RWPE1 (cell line): ENCODE results near the gene TRAPPC10.

Experiments
- CTCF ChIA-PET: fragments of 350-600 bp; sonication (Branson Sonifier 250); formaldehyde crosslinking; extraction: SDS; loops from one replicate; lab custom pipeline; 2021; lab: Yijun Ruan, JAX
- POLR2A ChIA-PET: fragments of 400-600 bp; formaldehyde crosslinking; extraction: SDS; loops from one replicate; lab custom pipeline; 2020; ENCODE audit warnings: antibody characterized with exemption; ENCODE audit not compliant: low non-redundant PET; lab: Yijun Ruan, JAX
- DNase-seq: peaks from one replicate; pipeline ENCODE4 v3.0.0; 2012; ENCODE audit warnings: low spot score
- H3K27ac ChIP-seq: fragments of 450-650 bp; 2 replicates; pipeline ENCODE4 v1.5.1; 2017
- TF ChIP-seq, protein P1 (sequence below): fragments of 450-650 bp; conservative IDR thresholded peaks from 2 replicates; pipeline ENCODE4 v1.5.1; 2017; ENCODE audit warnings: low read depth, mild to moderate bottlenecking

The TRAPPC10 gene

DNA sequence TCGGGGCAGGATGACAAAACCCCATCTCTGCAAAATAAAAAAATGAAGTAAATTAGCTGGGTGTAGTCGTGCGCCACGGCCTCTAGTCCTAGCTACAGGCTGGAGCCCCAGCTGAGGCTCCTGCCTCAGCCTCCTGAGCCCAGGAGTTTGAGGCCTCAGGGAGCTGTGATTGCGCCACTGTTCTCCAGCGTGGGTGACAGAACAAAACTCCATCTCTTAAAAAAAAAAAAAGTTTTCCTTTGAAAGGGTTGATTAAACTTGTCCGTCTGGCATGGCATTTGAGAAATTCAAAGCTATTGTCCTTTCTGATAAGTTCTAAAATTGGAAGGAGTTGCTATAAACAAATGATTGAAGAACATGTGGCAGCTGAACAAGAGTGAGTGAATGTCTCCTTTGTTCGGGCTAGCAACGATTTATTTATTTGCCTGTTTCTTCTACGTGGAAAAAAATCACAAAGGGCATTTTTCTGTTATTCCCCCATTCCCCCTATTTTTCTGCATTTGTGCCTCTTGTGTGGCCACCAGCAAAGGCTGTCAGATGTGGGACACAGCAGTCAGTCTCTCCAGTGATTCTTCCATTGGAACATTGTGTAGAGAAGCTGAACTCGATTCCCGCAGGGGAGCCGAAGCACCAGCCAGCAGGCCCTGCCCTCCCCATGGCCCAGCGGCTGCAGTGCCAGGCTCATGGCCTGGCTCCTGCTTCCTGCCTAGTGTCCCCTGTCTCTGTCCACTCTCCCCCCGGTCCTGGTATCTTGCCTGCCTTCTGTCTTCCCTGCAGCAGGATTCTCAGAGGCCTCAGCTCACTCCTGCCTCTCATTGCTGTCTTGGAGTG is 73.6 kb downstream of the TRAPPC10 start:
- POLR2A ChIA-PET, result no interaction called here
- no peak for DNase-seq
- H3K27ac ChIP-seq, result no peak overlapping the region
- CTCF ChIA-PET, result no interaction called here
- TF ChIP-seq, protein P1, sequence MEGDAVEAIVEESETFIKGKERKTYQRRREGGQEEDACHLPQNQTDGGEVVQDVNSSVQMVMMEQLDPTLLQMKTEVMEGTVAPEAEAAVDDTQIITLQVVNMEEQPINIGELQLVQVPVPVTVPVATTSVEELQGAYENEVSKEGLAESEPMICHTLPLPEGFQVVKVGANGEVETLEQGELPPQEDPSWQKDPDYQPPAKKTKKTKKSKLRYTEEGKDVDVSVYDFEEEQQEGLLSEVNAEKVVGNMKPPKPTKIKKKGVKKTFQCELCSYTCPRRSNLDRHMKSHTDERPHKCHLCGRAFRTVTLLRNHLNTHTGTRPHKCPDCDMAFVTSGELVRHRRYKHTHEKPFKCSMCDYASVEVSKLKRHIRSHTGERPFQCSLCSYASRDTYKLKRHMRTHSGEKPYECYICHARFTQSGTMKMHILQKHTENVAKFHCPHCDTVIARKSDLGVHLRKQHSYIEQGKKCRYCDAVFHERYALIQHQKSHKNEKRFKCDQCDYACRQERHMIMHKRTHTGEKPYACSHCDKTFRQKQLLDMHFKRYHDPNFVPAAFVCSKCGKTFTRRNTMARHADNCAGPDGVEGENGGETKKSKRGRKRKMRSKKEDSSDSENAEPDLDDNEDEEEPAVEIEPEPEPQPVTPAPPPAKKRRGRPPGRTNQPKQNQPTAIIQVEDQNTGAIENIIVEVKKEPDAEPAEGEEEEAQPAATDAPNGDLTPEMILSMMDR, result no peak

DNA sequence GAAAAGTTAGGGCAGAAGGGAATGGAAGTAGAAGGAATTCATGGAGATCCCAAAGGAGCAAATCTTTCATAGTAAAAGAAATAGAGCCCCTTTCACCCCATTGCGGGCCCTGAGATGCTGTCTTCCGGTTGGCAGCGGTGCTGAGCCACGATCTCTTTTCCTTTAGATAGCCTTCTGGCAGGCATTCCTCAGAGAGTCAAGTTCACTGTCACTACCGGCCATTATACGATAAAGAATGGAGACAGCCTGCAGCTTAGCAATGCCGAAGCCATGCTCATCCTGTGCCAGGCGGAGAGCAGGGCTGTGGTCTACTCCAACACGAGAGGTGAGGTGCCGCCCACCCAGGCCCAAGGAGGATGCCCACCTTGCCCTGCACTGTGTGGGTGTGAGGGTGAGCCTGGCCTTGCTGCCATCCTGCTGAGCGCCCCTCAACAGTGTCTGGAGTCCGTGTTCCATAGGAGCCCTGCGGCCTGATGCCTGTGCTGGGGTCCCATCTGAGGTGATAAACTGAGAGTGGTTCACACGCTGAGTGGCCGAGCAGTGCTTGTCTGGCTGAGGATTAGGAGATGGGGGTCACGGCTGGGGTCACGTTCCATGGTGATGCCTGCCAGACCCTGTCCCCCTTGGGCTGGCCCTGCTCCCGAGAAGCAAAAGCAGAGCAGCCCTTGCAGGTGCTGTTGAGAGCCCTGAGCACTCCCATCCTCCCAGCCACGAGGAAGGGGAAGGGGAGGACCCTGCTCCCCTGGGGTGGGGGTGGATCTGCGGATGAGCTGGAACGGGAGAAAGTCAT is 74.7 kb downstream of the TRAPPC10 start:
- H3K27ac ChIP-seq, result no peak overlapping the region
- no peak for DNase-seq
- TF ChIP-seq, protein P1, result no peak
- POLR2A ChIA-PET, result no interaction called here
- CTCF ChIA-PET, result no interaction called here

DNA sequence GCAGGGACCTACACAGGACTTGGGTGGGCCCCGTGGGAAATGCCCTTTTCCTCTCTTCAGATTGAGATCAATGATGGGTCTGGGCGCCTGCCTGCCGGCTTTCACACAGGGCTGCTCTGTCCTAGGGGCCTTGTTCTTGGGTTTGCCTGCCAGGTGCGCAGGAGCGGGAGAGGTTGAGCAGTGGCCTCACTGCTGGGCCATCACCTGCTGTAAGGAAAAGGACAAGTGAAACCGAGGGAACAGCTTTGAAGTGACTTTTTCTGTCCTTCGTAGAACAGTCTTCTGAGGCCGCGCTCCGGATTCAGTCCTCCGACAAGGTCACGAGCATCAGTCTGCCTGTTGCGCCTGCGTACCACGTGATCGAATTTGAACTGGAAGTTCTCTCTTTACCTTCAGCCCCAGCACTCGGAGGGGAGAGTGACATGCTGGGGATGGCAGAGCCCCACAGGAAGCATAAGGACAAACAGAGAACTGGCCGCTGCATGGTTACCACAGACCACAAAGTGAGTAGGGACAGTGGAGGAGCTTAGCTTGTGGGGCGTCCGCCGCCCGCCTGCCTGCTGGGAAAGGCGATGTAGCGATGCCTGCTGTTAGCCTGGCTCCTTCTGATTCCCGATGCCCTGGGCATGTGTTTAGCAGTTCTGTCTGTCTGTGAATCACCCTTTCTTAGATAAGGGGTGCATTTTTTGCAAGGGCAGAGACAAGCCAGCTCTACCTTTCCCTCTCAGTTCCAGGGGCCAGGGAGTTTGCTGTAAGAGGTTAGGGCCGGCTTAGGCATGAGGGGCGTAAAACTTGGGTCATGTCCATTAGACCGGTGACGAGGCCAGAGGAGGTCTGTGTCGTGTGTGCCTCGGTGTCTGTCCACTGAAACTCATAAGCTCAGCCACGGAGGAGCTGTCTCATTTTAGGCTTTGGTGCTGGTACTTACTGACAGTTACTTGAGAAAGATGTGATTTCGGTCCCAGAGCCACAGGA is 75.6 kb downstream of the TRAPPC10 start:
- CTCF ChIA-PET, result no interaction called here
- TF ChIP-seq, protein P1, result no peak
- no peak overlapping the region for H3K27ac ChIP-seq
- no peak for DNase-seq
- POLR2A ChIA-PET, result interaction anchor here (0.6 kb wide), 1 partner anchor 302 kb away, joined by 3 read pairs; no protein-coding TSS in a partner anchor

DNA sequence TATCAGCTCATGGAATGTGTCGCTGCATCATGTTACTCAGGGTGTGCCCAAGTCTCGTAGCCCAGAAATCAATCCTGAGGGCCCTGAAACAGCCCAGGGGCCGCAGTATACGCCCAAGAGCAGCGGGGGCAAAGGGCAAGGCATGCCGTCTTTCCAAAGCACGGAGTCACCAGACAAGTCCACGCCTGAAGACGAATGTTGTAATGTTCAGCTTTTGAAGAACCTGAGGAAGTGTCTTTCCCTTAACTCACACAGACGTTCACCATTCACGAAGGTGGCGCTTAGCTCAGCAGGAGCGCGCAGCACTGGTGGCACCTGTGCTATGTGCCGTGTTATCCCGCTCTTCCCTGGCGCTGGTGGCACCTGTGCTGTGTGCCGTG is 76.3 kb downstream of the TRAPPC10 start:
- ChIA-PET POLR2A (no interaction called here), CTCF (no interaction called here)
- TF ChIP-seq, protein P1, result no peak

DNA sequence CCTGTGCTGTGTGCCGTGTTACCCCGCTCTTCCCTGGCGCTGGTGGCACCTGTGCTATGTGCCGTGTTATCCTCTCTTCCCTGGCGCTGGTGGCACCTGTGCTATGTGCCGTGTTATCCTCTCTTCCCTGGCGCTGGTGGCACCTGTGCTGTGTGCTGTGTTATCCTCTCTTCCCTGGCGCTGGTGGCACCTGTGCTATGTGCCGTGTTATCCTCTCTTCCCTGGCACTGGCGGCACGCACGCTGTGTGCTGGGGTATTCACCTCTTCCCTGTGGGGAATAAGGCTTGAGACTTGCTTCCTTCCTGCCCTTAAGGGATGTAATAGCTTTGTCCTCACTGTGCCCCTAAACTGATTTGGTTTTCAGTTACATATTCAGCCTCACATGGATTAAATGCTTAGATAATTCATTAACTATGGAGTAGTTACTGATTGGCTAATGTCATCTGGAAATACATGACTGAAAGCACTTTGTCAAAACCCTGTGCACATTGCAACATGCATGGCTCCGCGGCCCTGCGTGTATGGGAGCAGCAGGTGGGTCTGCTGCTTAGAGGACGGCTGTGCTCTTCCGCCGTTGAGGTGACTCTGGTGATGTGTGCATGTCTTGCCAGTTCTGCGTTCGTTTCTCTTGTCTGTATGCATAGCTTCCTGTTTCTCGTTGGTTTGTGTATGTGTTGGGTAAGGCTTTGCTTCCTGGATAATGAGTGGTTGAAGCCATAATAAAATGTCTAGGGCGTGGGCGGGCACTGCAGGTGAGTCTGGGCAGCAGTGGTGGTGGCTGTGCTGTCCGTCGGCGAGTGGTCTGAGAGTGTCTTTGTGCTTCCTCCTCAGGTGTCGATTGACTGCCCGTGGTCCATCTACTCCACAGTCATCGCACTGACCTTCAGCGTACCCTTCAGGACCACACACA is 77.1 kb downstream of the TRAPPC10 start:
- CTCF ChIA-PET, result no interaction called here
- DNase-seq, result no peak
- H3K27ac ChIP-seq, result no peak overlapping the region
- TF ChIP-seq, protein P1, result no peak
- POLR2A ChIA-PET, result no interaction called here

More for the DNA sequence above, 76.3 kb downstream of the TRAPPC10 start:
- DNase-seq, result no peak
- no peak overlapping the region for H3K27ac ChIP-seq
